Measurements from ENCODE around the gene FBXL7.

The FBXL7 gene

DNA sequence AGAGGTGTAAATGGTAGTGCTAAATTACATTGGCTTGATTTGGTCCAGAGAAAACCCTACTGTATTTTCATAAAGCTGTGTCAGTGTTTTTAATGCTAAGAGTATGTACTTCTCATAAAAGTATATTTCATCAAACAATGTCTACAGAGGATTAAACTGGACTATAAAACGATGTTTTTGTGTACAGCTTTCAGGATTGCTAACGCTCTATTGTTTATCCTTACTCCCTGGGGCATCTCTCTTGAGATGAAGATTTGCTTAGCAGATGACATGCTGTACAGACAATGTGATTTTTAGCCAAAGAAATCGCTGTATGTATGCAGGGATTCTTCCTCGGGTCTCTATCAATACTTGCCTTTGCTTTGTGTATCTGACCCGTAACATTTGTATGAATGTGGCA lies 216.0 kb downstream of the FBXL7 start:
- DNase-seq (ENCODE audit: low read depth), result no peak

DNA sequence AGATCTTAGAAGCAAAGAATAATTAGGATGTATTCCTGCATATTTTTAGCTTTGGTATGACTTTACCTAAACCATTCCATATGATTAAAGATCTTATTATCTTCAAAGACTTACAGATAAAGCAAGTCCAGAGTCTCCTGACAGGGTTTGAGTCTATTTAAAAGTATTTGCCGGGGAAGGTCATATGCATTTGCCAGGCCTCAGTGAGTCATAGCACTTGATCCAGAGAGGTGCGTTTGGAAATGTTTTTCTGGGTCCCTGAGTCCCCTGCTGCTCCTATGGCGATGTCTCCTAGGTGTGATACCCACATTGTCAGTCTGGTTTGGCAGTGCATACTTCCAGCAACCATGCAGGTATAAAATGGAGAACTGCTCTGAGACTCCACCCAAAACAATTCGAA lies 217.0 kb downstream of the FBXL7 start:
- DNase-seq (ENCODE audit: low read depth), result no peak

- DNase-seq (ENCODE audit: low read depth), result no peak
Measured at GRCh38 chr5:15718421-15719179, 218.6 kb downstream of the FBXL7 start.

DNA sequence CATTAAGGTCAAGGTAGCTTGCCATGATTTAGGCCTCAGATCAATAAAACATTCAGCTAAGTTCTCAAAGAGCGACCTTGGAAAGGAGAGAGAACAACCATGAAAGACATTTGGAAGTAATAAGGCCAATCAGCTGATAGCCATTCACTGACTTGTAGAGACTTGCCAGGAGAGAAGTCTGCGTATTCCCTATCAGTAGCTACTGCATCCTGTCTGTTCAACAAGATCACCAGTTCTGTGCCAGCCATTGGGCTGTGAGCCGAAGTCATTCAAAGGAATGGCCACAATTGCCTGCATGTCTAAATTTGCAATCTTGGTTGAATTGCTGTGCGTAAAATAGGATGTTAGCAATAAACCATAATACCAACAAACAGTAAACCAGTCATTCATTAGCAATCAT lies 219.8 kb downstream of the FBXL7 start:
- no peak for DNase-seq (ENCODE audit: low read depth)

DNA sequence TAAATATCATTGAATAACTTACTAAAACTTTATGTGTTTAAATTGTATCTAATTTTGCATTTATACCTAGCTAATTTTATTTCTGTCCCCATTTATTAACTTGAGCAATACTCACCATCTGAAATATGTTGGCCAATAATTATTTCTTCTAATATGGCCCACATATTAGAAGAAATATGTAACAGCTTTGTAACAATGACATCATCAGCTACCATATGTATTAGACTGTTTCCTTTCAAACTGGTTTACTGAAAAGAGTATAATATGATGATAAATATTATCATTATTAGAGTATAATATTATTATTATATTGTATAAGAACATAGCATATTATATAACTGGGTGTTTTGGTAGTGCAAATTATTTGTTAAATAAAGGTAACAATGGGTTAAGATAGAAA lies 220.5 kb downstream of the FBXL7 start:
- no peak for DNase-seq (ENCODE audit: low read depth)

DNA sequence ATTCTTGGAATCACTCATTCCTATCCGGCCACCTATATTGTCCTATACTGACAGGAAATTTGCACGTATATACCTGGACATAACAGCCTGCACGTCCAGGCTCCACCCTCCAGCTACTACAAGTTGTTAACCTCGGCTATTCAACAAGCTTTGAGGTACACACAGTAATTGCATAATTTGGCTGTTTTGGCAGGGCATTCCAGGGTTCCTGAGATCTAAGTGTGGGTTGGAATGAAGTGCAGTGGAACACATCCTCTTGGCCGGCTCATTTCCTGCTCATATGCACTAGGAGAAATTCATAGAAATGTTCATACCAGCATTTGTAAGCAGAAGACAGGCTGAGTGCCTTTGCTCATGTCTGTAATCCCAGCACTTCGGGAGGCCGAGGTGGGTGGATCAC lies 222.3 kb downstream of the FBXL7 start:
- no peak for DNase-seq (ENCODE audit: low read depth)

DNA sequence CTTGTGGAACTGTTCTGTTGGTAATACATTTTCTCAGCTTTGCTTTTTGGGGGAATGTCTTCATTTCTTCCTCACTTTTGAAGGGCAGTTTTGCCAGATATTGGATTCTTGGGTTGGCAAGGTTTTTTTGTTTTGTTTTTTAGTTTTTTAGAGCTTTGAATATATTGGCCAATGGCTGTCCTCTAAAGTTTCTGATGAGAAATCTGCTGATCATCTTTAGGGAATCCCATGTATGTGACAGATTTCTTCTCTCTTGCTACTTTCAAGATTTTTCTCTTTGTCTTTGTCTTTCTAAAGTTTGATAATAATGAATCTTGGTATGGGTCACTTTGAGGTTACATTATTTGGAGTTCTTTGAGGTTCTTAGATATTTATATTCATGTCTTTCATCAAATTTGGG lies 227.4 kb downstream of the FBXL7 start:
- DNase-seq (ENCODE audit: low read depth), result no peak

DNA sequence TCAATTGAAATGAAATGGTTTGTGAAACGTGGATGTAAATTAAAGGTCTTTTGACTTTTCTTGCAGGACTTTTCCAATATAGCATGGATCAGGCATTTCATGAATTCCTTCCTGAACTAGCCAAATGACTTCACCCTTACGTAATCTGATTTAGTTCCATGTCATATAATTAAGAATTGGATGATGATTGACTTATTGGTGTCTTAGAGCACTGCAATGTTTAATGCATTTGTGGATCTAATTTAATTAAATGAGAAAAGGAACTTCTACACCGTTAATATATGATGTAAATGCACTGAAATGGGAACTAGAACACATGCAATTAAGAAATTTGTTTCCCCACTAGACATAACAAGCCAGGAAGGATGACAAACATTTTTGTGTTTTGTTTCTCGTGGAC lies 228.8 kb downstream of the FBXL7 start:
- DNase-seq (ENCODE audit: low read depth), result no peak

DNA sequence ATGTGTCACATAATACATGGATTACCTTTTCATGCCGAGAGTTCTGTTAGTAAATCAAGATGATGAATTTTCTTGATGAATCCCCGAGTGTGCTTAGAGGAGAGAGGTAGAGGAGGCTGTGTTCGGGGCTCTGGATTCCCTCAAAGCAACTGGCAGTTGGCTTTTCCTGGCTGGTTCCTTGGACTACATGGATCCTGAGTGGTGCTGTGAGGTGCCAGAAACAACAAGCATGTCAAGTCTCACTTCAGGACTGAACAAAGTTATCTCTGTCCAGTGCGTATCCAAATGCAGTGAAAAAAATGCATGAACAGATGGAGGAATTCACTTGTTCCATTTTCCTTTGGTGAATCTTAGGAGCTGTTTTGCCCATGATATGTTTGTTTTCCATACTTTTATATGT lies 231.7 kb downstream of the FBXL7 start:
- no peak for DNase-seq (ENCODE audit: low read depth)

DNA sequence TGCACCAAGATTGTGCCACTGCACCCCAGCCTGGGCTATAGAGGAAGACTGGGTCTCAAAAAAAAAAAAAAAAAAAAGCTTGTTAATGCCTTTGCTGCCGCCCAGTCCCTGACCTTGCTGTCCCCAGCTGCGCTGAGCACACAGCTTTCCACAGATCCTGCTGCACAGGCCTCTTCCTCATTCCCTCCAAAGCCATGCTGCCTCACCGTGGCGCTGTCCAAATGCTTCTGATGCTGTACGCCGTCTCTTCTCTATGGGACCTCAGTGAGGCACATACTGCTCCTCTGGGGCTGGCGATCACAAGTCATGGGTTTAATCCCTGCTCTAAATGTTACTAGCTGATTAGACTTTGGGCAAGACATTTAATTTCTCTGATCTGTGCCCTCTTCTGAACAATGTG lies 234.1 kb downstream of the FBXL7 start:
- no peak for DNase-seq (ENCODE audit: low read depth)

DNA sequence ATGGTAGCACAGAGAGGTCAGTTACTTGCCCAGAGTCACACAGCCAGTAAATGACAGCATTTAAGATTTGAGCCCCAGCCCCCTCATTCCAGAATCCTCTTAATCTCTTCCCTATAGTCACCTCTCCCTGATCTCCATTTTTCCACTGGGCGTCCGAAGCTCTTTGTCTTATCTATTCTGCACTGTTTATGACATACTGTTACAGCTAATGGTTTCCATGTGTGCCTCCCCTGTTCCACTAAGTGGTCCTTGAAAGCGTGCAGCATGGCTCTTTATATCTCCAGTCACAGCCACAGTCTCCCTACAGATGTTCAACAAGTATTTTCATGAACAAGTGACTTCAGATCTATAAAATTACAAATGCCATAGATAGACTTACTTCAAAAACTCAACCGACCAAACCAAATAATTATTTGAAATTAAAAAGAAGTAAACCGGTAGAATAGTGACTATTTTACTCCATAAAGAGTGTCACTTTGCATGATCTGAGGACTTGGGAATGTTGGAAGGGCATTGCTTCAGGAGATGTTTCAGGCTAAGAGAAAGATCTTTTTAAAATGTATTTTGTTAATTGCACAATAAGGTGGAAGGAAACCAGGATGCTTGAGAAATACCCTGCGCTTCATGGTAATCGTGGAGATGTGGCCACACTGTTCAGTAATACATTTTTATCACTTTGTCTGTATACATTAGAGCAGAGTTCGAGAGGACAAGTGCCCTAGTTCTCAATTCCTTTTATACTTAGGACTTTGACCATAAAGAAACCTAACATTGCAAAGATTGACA lies 237.2 kb downstream of the FBXL7 start:
- no peak for DNase-seq (ENCODE audit: low read depth)

DNA sequence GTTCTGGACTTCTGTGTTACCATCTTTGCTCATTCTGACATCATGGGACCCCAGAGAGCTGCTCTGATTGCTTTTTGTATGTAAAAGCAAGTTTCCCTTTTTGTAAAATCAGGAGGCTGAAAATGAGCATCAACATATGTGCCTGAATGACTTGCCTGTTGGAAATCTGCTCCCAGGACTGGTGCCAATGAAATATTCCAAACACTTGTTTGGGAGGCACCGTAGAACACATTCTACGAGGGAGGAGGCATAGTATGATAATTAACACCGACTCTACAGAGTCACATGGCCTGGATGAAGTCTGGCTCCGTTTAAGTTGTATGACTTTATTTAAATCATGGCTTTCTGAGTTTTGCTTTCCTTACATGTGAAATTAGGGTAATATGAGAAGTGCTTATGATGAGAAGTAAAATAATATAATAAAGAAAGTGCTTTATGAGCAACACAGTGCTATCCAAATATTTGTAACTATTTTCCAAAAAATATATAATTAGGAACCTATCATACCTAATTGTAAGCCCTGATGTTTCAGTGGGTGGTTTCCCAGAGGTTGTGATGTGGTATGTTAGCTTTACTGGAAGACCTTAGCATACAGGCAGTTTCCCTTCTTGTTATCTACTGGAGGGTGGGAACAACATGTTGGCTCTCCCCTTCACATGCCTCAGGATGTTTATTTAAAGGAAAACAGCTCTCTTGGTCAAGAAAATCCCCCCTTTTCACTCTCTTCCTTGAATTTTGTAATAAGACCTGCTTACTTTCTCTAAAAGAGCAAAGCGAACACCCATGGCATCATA lies 238.1 kb downstream of the FBXL7 start:
- no peak for DNase-seq (ENCODE audit: low read depth)

DNA sequence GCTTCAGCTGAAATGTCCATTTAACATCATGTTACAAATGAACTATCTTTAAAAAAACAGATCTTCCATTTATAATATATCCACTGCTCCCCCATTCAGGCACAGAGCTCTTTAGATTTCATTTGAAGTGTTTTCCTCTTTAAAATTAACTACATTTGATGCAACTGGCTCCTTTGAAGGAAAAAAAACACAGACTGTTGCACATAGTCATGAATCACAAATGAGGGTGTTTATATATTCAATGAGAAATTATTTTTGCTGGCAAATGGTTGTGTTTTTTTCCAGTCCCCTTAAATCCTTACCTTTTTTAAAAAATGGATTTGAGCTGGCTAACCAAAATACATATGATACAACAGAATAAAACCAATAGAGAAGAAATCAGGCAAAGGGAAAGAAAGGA lies 240.4 kb downstream of the FBXL7 start:
- no peak for DNase-seq (ENCODE audit: low read depth)

GRCh38 chr5:15741591-15741990 lies 241.6 kb downstream of the FBXL7 start:
- no peak for DNase-seq (ENCODE audit: low read depth)

DNA sequence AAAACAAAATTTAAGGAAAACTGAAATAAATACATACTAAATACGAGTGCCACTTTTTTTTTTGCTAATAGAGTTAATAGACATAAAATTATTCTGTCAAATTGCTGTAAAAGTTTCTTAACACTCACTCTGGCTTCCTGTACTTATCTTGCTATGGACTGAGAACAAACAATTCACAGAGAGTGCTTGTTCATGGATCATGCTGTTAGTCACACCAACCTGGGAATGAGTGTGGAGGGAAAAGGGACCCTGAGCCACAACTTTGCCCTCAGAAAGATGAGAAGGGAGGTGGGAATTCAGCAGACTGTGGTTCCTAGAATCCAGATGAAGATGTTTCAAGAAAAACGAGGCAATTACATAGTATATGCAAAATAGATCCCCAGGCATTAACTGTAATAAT lies 246.9 kb downstream of the FBXL7 start:
- no peak for DNase-seq (ENCODE audit: low read depth)

- no peak for DNase-seq (ENCODE audit: low read depth)
Measured at GRCh38 chr5:15748266-15748665, 248.3 kb downstream of the FBXL7 start.

DNA sequence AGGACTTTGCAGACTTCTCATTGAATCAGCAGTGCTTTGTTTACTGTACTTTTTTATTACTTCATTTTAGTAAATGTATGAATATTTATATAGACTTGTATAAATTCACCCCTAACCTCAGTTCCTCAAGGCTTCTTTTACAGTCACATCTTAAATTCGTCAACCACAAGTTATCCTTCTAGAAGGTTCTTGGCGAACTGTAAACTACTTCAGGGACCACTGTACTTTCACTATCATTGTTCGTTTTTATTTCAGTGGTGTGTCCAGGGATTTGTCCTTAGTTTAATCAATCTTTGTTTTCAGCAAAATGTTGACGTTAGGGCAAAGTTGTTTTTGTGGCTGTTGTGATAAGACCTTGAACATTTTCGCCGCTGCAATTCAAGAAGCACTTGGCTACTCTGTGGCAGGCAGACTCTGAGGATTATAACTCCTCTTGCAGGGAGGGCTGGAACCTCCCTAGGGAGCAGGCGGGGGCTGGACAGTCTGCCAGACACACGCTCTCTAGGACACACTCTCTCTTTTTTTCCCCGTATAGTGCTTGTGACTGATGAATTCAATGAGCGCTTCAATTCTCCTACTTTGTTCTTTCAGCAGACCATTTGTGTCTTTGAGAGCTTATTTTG lies 252.8 kb downstream of the FBXL7 start:
- DNase-seq (ENCODE audit: low read depth), result peak; percentile 20

GRCh38 chr5:15753752-15754151 lies 253.8 kb downstream of the FBXL7 start:
- DNase-seq (ENCODE audit: low read depth), result no peak

DNA sequence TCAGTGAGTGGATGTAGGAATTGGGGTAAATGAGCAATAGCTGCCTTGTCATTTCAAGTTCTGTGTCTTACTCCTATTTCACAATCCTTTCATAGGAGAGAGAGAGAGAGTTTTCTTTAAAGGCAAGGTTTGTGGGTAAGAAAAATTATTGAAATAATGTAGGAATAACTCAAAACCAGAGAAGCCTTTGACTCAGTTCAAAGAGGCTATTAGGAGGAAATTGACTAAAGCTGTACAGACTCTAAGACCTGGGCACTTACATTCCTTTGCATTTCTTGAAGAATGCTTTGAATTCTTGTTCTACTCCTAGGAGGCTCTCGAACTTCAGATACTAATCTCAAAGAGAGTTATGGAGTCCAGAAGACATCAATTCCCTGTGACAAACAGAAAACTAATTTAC lies 257.1 kb downstream of the FBXL7 start:
- DNase-seq (ENCODE audit: low read depth), result no peak

DNA sequence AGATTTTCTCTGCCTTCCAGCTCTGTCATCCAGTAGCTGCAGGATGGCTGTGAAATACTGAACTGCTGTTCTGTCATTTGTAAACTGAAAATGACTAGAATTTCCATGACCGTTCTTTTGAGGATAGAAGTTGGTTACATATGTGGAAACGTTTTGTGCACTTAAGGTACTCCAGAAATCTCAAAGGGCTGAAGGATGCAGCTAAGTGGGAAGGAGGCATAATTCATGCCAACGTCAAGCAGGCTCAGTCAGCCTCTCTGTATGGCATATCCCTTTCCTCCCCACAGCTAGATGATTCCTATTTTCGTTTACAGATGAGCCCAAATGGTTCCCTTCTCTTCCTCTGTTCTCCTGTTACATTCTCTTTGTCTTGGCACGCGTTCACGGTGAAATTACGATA lies 257.6 kb downstream of the FBXL7 start:
- no peak for DNase-seq (ENCODE audit: low read depth)

- DNase-seq (ENCODE audit: low read depth), result no peak
Measured at GRCh38 chr5:15762668-15763067, 262.7 kb downstream of the FBXL7 start.

GRCh38 chr5:15763754-15764153 lies 263.8 kb downstream of the FBXL7 start:
- DNase-seq (ENCODE audit: low read depth), result no peak

Data from fibroblast of the conjunctiva (primary cell).